Loucy (cell line): ENCODE data around the gene BMP3.

Experiments
- H2AFZ ChIP-seq: fragments of 200-600 bp; sonication (generic); 2 replicates; pipeline ENCODE4 v1.6.0; 2016; ENCODE audit warnings: antibody characterized with exemption, mild to moderate bottlenecking, low read length, moderate library complexity
- H3F3A ChIP-seq: fragments of 200-600 bp; 2 replicates; pipeline ENCODE4 v1.6.0; 2016; ENCODE audit warnings: antibody characterized with exemption, low read depth, mild to moderate bottlenecking
- H3K27me3 ChIP-seq: fragments of 200-600 bp; sonication (generic); 2 replicates; pipeline ENCODE4 v1.6.1; 2014; ENCODE audit warnings: low read length, mild to moderate bottlenecking; ENCODE audit not compliant: insufficient read depth, poor library complexity, severe bottlenecking
- H3K36me3 ChIP-seq: fragments of 200-600 bp; sonication (generic); 2 replicates; pipeline ENCODE4 v1.6.1; 2016; ENCODE audit warnings: low read length; ENCODE audit not compliant: insufficient read depth
- H3K4me1 ChIP-seq: fragments of 200-600 bp; sonication (generic); 2 replicates; pipeline ENCODE4 v1.5.1; 2014; ENCODE audit warnings: low read length, mild to moderate bottlenecking; ENCODE audit not compliant: insufficient read depth, poor library complexity, severe bottlenecking
- H3K4me2 ChIP-seq: fragments of 200-600 bp; sonication (generic); 2 replicates; pipeline ENCODE4 v1.6.0; 2014; ENCODE audit warnings: antibody characterized with exemption, low read length, low read depth, mild to moderate bottlenecking; ENCODE audit not compliant: poor library complexity, severe bottlenecking
- H3K4me3 ChIP-seq: fragments of 200-600 bp; sonication (generic); 2 replicates; pipeline ENCODE4 v1.5.1; 2014; ENCODE audit warnings: low read length, mild to moderate bottlenecking, mixed read lengths; ENCODE audit not compliant: poor library complexity, severe bottlenecking
- H3K79me2 ChIP-seq: fragments of 200-600 bp; sonication (generic); 2 replicates; pipeline ENCODE4 v1.6.1; 2014; ENCODE audit warnings: low read length; ENCODE audit not compliant: insufficient read depth
- H3K9ac ChIP-seq: fragments of 200-600 bp; sonication (generic); 2 replicates; pipeline ENCODE4 v1.6.0; 2014; ENCODE audit warnings: mild to moderate bottlenecking, low read depth, low read length, moderate library complexity; ENCODE audit not compliant: poor library complexity, severe bottlenecking
- H3K9me2 ChIP-seq: fragments of 200-600 bp; sonication (generic); replicated peaks from 2 replicates; pipeline ENCODE4 v1.6.1; 2016; ENCODE audit warnings: low read depth, low read length, mixed read lengths
- H3K9me3 ChIP-seq: fragments of 200-600 bp; sonication (generic); 2 replicates; pipeline ENCODE4 v1.6.1; 2014; ENCODE audit warnings: mild to moderate bottlenecking, antibody characterized with exemption, low read length, low read depth; ENCODE audit not compliant: insufficient read depth
- H4K20me1 ChIP-seq: fragments of 200-600 bp; sonication (generic); 2 replicates; pipeline ENCODE4 v1.6.0; 2014; ENCODE audit warnings: antibody characterized with exemption, low read length, mild to moderate bottlenecking; ENCODE audit not compliant: insufficient read depth, poor library complexity, severe bottlenecking
- CTCF ChIP-seq: fragments of 200-600 bp; sonication (generic); conservative IDR thresholded peaks from 2 replicates; pipeline ENCODE4 v1.5.1; 2014; ENCODE audit warnings: mild to moderate bottlenecking, antibody characterized with exemption, low read length
- EZH2phosphoT487 ChIP-seq: fragments of 200-600 bp; IDR thresholded peaks from 2 replicates; pipeline ENCODE4 v1.6.1; 2018; ENCODE audit warnings: antibody characterized with exemption, mild to moderate bottlenecking, moderate library complexity, borderline replicate concordance

Gene BMP3

GRCh38 chr4:81021981-81022380 is 8.5 kb upstream of the BMP3 start:
- Histone ChIP-seq H3K9me3 (no peaks in the 10 kb centered on the region), H3K4me2 (no peak overlapping the region), H3K79me2 (no peaks in the 10 kb centered on the region), H3K36me3 (no peaks in the 10 kb centered on the region), H3K9ac (no peak overlapping the region), H3F3A (no peaks in the 10 kb centered on the region), H3K4me1 (peaks cover 6% of the 10 kb centered on the region), H3K27me3 (no peaks in the 10 kb centered on the region), H4K20me1 (no peaks in the 10 kb centered on the region), H3K4me3 (no peak overlapping the region), H3K9me2 (no peaks in the 10 kb centered on the region), H2AFZ (no peak overlapping the region)
- no peak for TF ChIP-seq EZH2phosphoT487
- no peak for TF ChIP-seq CTCF

- Histone ChIP-seq H3K27me3 (no peaks in the 10 kb centered on the region), H3K36me3 (no peaks in the 10 kb centered on the region), H3K9me3 (no peaks in the 10 kb centered on the region), H3K4me3 (no peak overlapping the region), H4K20me1 (no peaks in the 10 kb centered on the region), H3K9me2 (no peaks in the 10 kb centered on the region), H3K79me2 (no peaks in the 10 kb centered on the region), H2AFZ (no peak overlapping the region), H3F3A (no peaks in the 10 kb centered on the region), H3K9ac (no peak overlapping the region), H3K4me2 (no peak overlapping the region), H3K4me1 (peaks cover 6% of the 10 kb centered on the region)
- no peak for TF ChIP-seq EZH2phosphoT487
- no peak for TF ChIP-seq CTCF
Observed at GRCh38 chr4:81023484-81023883, 7.0 kb upstream of the BMP3 start.

GRCh38 chr4:81030981-81031791 is 678 bp downstream of the BMP3 start:
- Histone ChIP-seq H3K4me3 (no peak overlapping the region), H2AFZ (no peak overlapping the region), H3K79me2 (no peaks in the 10 kb centered on the region), H3K4me2 (no peak overlapping the region), H3K9me3 (no peaks in the 10 kb centered on the region), H4K20me1 (no peaks in the 10 kb centered on the region), H3K9me2 (no peaks in the 10 kb centered on the region), H3K36me3 (no peaks in the 10 kb centered on the region), H3F3A (no peaks in the 10 kb centered on the region), H3K9ac (no peak overlapping the region), H3K4me1 (no peaks in the 10 kb centered on the region), H3K27me3 (no peaks in the 10 kb centered on the region)
- TF ChIP-seq EZH2phosphoT487 (no peak), CTCF (no peak)
